ENCODE measurements around the gene HNRNPA3. TPM values are rescaled to one million over a fixed set of nuclear protein-coding genes. Genes with fewer than 3 reads are reported as not detected.

The HNRNPA3 gene
- total and polyA plus RNA-seq, 2 donors (not counting 1 experiment from before 2014, with no cell fraction given) = 45.1 to 200 TPM

DNA sequence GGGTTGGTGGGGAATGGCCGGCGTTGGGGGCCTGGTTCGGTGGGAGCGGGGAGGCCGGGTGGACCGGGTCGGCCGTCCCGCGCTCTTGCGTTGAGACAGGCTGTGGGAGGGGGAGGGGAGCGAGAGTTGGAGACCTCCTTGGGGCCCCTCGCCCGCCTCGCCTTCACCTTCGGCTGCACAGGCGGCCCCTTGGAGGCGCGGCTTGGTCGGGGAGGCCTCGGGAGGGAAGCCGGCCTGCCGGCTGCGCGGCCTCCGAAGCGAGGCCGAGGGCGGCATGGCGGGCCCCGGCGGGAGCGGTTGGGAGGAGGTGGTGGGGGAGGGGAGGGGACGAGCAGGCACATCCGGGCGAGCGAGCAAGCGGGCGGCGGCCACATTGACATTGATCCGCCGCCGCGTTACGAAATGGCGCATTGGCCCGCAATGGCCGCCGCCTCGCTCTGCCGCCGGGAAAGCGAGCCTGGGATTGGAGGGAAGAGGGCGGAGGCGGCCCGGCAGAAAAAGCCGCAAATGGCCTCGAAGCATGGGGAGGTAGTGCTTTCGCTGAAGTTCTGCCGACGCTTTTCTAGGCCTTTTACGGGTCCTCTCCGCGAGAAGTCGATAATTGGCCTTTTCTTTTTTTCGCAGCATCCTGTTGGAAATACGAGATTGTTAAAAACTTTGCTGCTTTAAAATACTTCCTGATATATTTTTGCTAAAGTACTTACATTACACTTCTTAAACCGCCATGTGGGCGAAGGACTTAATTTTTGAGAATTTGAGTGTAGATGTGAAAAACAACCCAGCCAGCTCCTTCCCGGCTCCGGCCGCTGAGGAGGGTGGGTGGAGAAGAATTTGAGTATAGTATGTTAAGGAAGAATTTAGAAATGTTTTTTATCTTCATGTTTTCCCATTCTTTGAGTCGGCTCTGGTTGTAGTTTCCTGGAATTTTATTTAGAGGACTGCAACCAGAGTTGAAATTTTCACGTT lies 580 bp downstream of the HNRNPA3 start:
- Histone ChIP-seq H3K27ac (ENCODE audit: low read length in 2 of 2) (peak overlapping the region; percentile 96 to 100), H4K20me1 (ENCODE audit: control insufficient read depth, insufficient read depth, low read length, poor library complexity, severe bottlenecking) (peaks cover 41% of the 10 kb centered on the region), H3K9ac (ENCODE audit: low read length) (peak overlapping the region; percentile 93), H3K36me3 (replicated peaks in 1 of 2; ENCODE audit: control extremely low read depth in 1 of 2, control insufficient read depth in 1 of 2, extremely low read depth in 1 of 2, insufficient read depth in 2 of 2, low read length in 1 of 2) (peaks cover 5 to 34% of the 10 kb centered on the region in 2 experiments), H2AFZ (ENCODE audit: insufficient read depth, low read depth, low read length, poor library complexity, severe bottlenecking) (peak overlapping the region; percentile 12), H3K4me3 (ENCODE audit: control extremely low read depth in 1 of 5, extremely low read depth in 1 of 5, insufficient read depth in 1 of 5, low read depth in 2 of 5, low read length in 4 of 5) (peak overlapping the region; percentile 53 to 97 (median 94)), H3K79me2 (ENCODE audit: control insufficient read depth, insufficient read depth, low read length) (peaks cover 69% of the 10 kb centered on the region), H3K27me3 (replicated peaks in 1 of 4; ENCODE audit: control extremely low read depth in 1 of 4, control insufficient read depth in 3 of 4, insufficient read depth in 4 of 4, low read length in 3 of 4) (no peaks in the 10 kb centered on the region), H3K4me1 (ENCODE audit: control insufficient read depth in 2 of 2, insufficient read depth in 2 of 2, low read length in 2 of 2) (peaks cover 32 to 37% of the 10 kb centered on the region in 2 donors), H3K4me2 (replicated peaks; ENCODE audit: low read depth, low read length, poor library complexity, severe bottlenecking) (peak overlapping the region; percentile 84), H3K9me3 (ENCODE audit: control extremely low read depth in 1 of 3, control insufficient read depth in 2 of 3, insufficient read depth in 1 of 3, low read length in 2 of 3) (no peaks in the 10 kb centered on the region)
- Mint-ChIP-seq H3K4me1 (peaks cover 50% of the 10 kb centered on the region), H3K27ac (peak overlapping the region; percentile 98), H3K27me3 (no peaks in the 10 kb centered on the region), H3K4me3 (peak overlapping the region; percentile 91), H3K9me3 (ENCODE audit: insufficient read depth) (no peaks in the 10 kb centered on the region)
- ChIA-PET POLR2A (interaction anchor here (0.6 to 2.8 kb wide), 5 partner anchors 27 to 65 kb away, joined by 3 to 50 read pairs (median 6); partner anchors contain the start of gene NFE2L2), CTCF (interaction anchor here (1.3 to 1.8 kb wide), 6 partner anchors 15 to 203 kb away, joined by 3 to 41 read pairs (median 6); partner anchors contain the start of gene NFE2L2)
- ATAC-seq (ENCODE audit: low read depth) (peak; percentile 51), DNase-seq (peak; percentile 95)
- TF ChIP-seq, protein P1, sequence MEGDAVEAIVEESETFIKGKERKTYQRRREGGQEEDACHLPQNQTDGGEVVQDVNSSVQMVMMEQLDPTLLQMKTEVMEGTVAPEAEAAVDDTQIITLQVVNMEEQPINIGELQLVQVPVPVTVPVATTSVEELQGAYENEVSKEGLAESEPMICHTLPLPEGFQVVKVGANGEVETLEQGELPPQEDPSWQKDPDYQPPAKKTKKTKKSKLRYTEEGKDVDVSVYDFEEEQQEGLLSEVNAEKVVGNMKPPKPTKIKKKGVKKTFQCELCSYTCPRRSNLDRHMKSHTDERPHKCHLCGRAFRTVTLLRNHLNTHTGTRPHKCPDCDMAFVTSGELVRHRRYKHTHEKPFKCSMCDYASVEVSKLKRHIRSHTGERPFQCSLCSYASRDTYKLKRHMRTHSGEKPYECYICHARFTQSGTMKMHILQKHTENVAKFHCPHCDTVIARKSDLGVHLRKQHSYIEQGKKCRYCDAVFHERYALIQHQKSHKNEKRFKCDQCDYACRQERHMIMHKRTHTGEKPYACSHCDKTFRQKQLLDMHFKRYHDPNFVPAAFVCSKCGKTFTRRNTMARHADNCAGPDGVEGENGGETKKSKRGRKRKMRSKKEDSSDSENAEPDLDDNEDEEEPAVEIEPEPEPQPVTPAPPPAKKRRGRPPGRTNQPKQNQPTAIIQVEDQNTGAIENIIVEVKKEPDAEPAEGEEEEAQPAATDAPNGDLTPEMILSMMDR (IDR thresholded peaks at IDR 0.05) = no peak
- no peak for TF ChIP-seq EZH2 (IDR thresholded peaks at IDR 0.05; ENCODE audit: borderline replicate concordance, insufficient read depth, low read depth, low read length, poor library complexity, severe bottlenecking)
- intact Hi-C loops (cut with micrococcal nuclease) = loop anchor here (1.0 to 5.0 kb wide), 7 partner anchors 28 to 1238 kb away; partner anchors contain the start of genes PJVK and PRKRA
- WGBS (ENCODE audit: insufficient coverage) = under 1% methylated on average over 59 of the region's 74 CpGs

Data from B cell (primary cell).